Activated CD4-positive, CD25-positive, alpha-beta regulatory T cell (primary cell): ENCODE data around the gene NRBP1.

ENCODE experiments used
- DNase-seq, 4 experiments: peaks; one replicate each; lab custom pipeline; 2025; lab: John Stamatoyannopoulos, UW

NRBP1 gene

GRCh38 chr2:27428213-27428977 is at the start of gene NRBP1:
TSS of gene NRBP1 (plus strand) at chr2:27428631. CDS start at chr2:27433274, 4,643 bp downstream.
- DNase-seq = peak; percentile 82 to 89 (median 86)

GRCh38 chr2:27378809-27379290 is 49.6 kb upstream of the NRBP1 start:
- DNase-seq = no peak

GRCh38 chr2:27379383-27379835 is 49.0 kb upstream of the NRBP1 start:
- no peak for DNase-seq

- DNase-seq = no peak
Measured at GRCh38 chr2:27379836-27380625, 48.4 kb upstream of the NRBP1 start.

DNA sequence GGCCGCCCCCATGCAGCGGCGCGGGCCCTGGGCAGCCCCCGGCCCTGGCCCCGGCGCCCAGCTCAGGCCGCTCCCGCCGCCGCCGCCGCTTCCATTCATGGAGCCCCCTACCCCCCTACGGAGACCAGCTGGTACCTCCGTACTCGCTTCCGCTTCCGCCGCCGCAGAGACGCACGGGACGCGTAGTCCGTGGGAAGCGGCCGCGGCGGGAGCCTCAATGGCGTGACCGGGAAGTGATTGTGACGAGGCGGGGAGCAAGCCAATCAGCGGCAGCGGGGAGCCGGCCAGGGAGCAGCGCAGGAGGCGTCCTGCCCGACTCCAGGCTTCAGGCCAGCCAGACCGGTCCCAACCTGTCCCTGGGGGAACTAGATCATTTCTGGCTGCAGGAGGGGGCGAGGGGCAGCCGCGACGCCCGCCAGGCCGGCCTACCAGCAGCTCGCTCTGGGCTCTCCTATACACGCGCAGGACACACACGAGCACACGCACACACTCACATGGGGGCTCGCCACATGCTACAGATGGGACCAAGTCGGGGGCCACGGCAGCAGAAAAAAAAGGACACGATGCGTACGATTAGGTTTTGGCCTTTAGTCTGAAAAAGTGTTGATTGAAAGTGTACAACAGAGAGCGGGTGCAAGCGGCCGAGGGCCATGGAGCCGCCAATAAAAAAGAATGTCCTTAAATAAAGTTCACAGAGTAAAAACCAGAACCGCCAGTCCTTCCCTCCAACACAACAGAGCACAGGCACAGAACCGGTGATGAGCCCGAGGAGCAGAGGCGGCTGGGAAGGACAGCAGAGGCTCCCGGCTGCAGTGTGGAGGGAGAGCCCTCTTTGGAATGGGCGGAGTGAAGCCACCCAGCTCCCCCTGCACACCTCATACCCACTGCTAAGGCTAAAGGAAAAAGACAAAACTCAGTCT is 47.5 kb upstream of the NRBP1 start, which contains the start of gene ZNF513:
Gene ZNF513 (minus strand): TSS at position 109 of the 920 bp plus-strand sequence. CDS start 208 bp downstream, outside the sequence.
- DNase-seq = peak; percentile 54 to 77 (median 70)

- no peak for DNase-seq
Measured at GRCh38 chr2:27381577-27382181, 46.8 kb upstream of the NRBP1 start.

- DNase-seq = no peak
Measured at GRCh38 chr2:27390822-27391679, 37.4 kb upstream of the NRBP1 start.

DNA sequence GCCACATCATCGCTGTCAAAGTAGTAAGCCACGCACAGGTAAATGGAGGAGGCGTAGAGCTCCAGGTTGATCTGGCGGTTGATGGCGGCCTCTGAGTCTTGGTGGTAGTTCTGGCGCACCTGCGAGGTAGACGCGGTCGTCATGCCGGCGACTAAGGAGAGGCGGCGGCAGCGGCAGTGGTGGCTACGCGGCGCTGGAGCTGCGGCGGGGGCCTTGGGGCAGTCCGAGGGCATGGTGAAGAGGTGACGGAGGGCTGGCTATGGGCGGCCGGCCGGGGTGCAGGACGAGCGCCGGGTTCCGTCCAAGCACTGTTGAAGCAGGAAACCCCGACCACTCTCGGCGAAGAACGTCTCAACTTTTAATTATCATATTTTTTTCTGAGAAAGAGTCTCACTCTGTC is 35.2 kb upstream of the NRBP1 start:
- no peak for DNase-seq

GRCh38 chr2:27398962-27399361 is 29.5 kb upstream of the NRBP1 start:
- no peak for DNase-seq

DNA sequence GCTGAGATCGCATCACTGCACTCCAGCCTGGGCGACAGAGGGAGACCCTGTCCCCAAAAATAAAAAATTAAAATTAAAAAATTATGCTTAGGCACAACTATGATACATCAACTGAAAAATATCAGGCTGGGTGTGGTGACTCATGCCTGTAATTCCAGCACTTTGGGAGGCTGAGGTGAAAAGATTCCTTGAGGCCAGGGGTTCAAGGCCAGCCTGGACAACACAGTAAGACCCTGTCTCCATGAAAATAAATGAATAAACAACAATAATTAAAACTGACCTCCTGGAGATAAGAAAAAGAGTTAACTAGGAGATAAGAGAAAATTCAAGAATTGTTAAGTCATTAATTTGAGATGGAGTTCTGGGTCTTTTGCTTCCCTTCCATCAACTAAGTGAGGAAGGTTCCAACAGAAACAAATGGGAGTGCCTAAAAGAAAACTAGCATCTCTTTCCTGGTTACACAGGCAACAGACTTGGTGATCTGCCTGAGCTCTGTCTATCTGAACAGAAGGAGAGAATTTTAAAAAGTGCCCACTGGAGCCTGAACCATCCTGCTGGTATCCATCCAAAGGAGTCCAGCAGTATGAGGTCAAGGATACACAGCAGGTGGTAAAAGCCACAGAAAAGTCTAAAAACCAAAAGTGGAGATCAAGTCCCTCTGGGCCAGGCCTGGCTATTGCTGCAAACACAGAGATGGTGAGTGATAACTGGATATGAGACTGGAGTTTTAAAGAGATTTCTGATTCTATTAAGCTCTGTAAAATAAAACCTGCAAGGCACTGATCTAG is 27.9 kb upstream of the NRBP1 start:
- no peak for DNase-seq

- no peak for DNase-seq
Measured at GRCh38 chr2:27407798-27408491, 20.5 kb upstream of the NRBP1 start.

- DNase-seq = no peak
Measured at GRCh38 chr2:27408601-27409320, 19.7 kb upstream of the NRBP1 start.

DNA sequence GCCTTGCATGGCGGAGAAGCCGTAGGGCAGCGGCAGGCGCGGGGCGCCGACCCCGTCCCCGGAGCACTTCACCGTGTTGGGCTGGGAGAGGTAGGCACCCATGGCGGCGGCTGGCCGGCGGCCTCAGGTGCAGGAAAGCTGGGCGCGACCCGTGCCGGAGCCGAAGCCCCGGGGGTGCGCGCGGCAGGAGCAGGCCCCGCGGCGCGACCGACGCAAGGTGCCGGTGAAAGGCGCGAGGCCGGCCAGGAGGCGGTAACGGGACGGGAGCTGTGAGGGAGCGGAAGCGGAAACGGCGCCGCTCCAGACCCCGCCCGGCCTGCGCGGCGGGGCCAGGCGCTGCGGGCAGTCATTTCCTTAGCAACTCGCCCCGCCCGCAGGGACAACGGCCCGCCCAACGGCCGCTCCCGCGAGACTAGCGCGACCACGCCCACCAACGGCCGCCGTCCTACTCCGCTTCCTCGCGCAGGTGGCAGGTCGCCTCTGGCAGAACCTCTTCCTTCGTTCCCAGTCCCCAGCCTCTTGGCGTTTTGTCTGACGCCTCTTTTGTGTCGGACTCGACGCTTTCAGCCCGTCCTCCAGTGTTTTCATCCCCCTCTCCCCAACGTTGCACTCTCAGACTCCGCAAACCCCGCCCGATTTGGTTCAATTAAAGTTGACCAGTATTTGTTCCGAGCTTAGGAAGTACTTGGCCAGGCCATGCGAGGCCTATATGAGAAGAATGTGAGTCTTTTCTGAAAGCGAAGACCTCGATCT is 18.9 kb upstream of the NRBP1 start, which contains the start of gene PPM1G:
Gene PPM1G (minus strand): TSS at position 271 of the 753 bp plus-strand sequence. CDS start 169 bp downstream, at position 102.
- peak; percentile 90 to 95 (median 94) for DNase-seq

DNA sequence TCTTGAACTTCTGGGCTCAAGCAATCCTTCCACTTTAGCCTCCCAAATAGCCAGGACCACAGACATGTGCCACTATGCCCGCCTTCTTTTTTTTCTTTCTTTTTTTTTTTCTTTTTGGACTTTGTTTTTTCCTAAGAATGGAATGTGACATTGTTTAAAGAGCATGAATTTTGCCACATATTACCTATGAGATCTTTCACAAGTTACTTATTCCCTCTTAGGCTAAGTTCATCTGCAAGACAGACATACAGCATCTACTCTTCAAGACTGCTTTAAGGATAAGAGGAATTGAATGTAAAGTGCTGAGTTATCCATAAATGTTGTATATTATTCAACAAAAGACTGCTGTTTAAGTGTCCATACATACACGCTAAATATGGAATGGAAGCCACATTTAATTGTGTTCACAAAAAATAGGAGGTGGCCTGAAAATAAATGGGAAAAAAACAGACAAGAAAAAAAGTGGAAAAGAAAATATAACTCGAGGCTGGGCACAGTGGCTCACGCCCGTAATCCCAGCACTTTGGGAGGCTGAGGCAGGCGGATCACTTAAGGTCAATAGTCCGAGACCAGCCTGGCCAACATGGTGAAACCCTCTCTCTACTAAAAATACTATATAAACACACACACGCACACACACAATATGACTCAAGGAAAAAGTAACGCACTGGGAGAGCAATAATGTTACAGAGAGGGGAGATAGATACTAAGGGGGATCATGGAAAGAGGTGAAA is 15.8 kb upstream of the NRBP1 start:
- DNase-seq = no peak

DNA sequence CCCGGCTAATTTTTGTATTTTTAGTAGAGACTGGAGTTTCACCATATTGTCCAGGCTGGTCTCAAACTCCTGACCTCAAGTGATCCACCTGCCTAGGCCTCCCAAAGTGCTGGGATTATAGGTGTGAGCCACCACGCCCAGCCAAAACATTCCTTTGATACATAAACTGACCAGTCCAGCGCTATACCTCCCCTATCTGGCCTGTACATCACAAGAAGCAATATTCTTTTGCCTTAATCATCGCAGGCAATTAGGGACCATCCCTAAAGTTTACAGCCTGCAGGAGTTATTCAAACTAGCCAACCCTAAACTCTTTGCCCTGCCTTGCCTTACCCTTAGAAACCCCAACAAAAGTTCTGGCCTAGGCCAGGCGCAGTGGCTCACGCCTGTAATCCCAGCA is 12.3 kb upstream of the NRBP1 start:
- no peak for DNase-seq

DNA sequence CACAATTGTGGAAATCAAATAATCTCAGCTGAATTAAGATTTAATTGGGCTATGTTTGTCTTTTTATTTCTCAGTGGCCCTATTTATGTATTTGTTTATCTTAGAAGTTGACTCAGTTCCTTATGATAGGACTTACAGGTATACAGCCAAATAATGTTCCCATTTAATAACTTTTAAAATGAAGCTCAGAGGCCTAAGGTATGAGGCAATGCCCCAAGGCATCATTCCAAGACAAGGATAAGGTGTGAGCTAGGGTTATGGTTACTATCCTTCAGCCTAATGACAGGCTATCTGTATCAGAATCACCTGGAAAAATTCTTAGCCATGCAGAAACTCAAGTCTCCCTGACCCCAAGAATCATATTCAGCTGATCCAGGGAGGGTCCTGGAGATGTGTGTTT is 7.4 kb upstream of the NRBP1 start:
- DNase-seq = no peak
